Osteocyte (in vitro differentiated cells): ENCODE results near the gene BRIP1. TPM values are rescaled to one million over a fixed set of nuclear protein-coding genes. Genes with fewer than 3 reads are reported as not detected.
"Not testable (repeated sequence)": the region's sequence is repeated elsewhere in the genome, so short reads cannot be mapped to it uniquely, and the experiment has no call there.

Experiments
- DNase-seq: peaks from one replicate; pipeline ENCODE4 v3.0.0; 2021; ENCODE audit warnings: mixed read lengths; ENCODE audit not compliant: unreplicated experiment; ENCODE audit errors: extremely low spot score
- H3K27ac Mint-ChIP-seq: one replicate; pipeline ENCODE4 v1.8.0; 2021; ENCODE audit warnings: mild to moderate bottlenecking, mixed read lengths; ENCODE audit not compliant: unreplicated experiment
- H3K27me3 Mint-ChIP-seq: one replicate; pipeline ENCODE4 v1.8.0; 2021; ENCODE audit warnings: mixed read lengths; ENCODE audit not compliant: unreplicated experiment
- H3K36me3 Mint-ChIP-seq: one replicate; pipeline ENCODE4 v1.8.0; 2021; ENCODE audit warnings: mixed read lengths; ENCODE audit not compliant: unreplicated experiment
- H3K4me1 Mint-ChIP-seq: one replicate; pipeline ENCODE4 v1.8.0; 2021; ENCODE audit warnings: mixed read lengths; ENCODE audit not compliant: unreplicated experiment
- H3K4me3 Mint-ChIP-seq: one replicate; pipeline ENCODE4 v1.8.0; 2021; ENCODE audit warnings: mild to moderate bottlenecking, moderate library complexity, mixed read lengths; ENCODE audit not compliant: unreplicated experiment
- H3K9me3 Mint-ChIP-seq: one replicate; pipeline ENCODE4 v1.8.0; 2021; ENCODE audit warnings: mixed read lengths; ENCODE audit not compliant: unreplicated experiment
- total RNA-seq: library from RNA; stranded (reverse); gene quantifications from 2 replicates; pipeline ENCODE4 v1.2.1, GENCODE V29; 2021
- TF ChIP-seq, protein P1 (sequence below): fragments of 200-600 bp; sonication (generic); IDR thresholded peaks from 2 replicates; pipeline ENCODE4 v1.5.0; 2021; ENCODE audit warnings: antibody characterized with exemption, mild to moderate bottlenecking, moderate library complexity

Gene BRIP1
- total RNA-seq, 1 donor from 2014 or later, result 4.6 TPM

DNA sequence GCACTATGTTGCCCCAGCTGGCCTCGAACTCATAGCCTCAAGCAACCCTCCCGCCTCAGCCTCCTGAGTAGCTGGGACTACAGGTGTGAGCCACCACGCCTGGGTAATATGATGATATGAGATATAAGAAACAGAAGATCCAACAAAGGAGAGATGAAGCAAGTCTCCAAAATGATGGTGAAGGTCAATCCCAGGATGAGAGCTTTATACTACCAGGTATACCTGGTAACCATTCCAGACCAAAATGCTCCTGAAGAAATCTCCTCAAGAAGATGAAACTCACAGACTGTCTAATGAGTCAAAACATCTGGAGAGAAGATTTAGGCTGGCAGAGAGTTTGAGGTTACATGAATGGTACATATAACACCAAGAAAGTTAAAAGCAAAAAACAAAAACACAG lies 39.9 kb upstream of the BRIP1 start:
- H3K36me3 Mint-ChIP-seq, result peaks cover 35% of the 10 kb centered on the region
- no peak overlapping the region for H3K4me3 Mint-ChIP-seq
- no peaks in the 10 kb centered on the region for H3K27me3 Mint-ChIP-seq
- TF ChIP-seq, protein P1, sequence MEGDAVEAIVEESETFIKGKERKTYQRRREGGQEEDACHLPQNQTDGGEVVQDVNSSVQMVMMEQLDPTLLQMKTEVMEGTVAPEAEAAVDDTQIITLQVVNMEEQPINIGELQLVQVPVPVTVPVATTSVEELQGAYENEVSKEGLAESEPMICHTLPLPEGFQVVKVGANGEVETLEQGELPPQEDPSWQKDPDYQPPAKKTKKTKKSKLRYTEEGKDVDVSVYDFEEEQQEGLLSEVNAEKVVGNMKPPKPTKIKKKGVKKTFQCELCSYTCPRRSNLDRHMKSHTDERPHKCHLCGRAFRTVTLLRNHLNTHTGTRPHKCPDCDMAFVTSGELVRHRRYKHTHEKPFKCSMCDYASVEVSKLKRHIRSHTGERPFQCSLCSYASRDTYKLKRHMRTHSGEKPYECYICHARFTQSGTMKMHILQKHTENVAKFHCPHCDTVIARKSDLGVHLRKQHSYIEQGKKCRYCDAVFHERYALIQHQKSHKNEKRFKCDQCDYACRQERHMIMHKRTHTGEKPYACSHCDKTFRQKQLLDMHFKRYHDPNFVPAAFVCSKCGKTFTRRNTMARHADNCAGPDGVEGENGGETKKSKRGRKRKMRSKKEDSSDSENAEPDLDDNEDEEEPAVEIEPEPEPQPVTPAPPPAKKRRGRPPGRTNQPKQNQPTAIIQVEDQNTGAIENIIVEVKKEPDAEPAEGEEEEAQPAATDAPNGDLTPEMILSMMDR, result no peak
- DNase-seq, result no peak
- H3K27ac Mint-ChIP-seq, result no peak overlapping the region
- no peaks in the 10 kb centered on the region for H3K4me1 Mint-ChIP-seq
- no peaks in the 10 kb centered on the region for H3K9me3 Mint-ChIP-seq

DNA sequence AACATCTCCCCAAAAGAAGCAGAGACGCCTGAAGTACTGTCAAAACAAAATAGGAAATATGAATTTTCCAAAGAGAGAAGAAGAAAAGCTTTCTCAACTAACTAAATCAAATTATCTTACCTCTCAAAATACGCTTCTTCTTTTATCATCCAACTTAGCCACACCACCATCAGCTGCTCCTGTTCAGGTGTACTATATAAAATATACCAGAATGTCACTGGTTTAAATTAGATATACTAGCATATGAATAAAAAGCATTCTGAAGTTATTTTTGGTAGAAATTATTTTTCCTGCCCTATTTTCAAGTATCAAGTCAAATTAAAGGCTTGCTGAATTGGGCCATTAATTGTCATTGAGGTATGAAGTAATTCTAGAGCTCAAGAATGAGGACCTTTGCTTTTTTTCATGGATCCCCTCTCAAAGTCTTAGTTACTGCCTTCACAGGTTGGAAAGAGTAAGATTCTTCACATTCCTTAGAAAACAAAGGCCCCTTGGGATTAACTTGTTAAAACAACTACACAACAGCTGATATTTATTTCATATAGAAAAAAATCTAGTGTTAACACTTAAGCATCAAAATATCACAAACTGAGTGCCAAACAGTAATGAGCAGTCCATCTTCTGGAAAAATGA lies 34.3 kb upstream of the BRIP1 start:
- Mint-ChIP-seq H3K4me3 (no peak overlapping the region), H3K36me3 (peaks cover 33% of the 10 kb centered on the region), H3K9me3 (no peaks in the 10 kb centered on the region), H3K4me1 (peaks cover 2% of the 10 kb centered on the region), H3K27ac (no peak overlapping the region), H3K27me3 (no peaks in the 10 kb centered on the region)
- TF ChIP-seq, protein P1, result no peak
- no peak for DNase-seq

DNA sequence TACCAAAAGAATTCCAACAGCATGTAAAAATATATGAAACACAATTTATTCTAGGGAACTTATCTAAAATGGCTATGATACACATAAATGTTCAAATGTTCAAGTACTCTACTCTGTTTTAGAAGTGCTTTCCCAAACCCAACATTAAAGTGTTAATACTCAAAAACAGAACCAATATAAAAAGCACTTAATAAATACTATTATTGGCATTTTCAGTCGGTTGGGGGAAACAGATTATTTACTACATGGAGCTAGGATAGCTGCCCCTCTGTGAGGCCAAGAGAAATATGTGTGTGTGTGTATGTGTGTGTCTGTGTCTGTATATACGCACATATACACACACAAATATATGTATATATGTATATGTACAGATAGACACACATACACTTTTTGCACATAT lies 32.1 kb upstream of the BRIP1 start:
- H3K4me3 Mint-ChIP-seq, result no peak overlapping the region
- DNase-seq, result no peak
- TF ChIP-seq, protein P1, result no peak
- H3K36me3 Mint-ChIP-seq, result peaks cover 28% of the 10 kb centered on the region
- peaks cover 2% of the 10 kb centered on the region for H3K4me1 Mint-ChIP-seq
- no peak overlapping the region for H3K27ac Mint-ChIP-seq
- no peaks in the 10 kb centered on the region for H3K27me3 Mint-ChIP-seq
- H3K9me3 Mint-ChIP-seq, result no peaks in the 10 kb centered on the region

DNA sequence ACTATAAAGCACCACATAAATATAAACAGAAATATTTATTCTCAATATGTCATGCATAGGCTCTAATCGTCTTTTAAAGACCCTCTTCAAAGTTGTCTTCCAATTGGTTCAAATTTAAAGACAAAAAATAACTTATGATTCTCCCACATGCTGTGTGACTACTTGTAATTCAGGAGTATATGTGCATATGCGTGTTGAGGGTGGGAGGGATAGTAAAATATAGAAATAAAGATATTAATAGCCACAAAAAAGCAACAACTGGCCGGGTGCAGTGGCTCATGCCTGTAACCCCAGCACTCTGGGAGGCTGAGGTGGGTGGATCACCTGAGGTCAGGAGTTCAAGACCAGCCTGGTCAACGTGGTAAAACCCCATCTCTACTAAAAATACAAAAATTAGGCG lies 31.0 kb upstream of the BRIP1 start:
- not testable (repeated sequence) for H3K27ac Mint-ChIP-seq, H3K4me3 Mint-ChIP-seq, DNase-seq, H3K4me1 Mint-ChIP-seq, H3K27me3 Mint-ChIP-seq, H3K9me3 Mint-ChIP-seq
- peaks cover 29% of the 10 kb centered on the region for H3K36me3 Mint-ChIP-seq

DNA sequence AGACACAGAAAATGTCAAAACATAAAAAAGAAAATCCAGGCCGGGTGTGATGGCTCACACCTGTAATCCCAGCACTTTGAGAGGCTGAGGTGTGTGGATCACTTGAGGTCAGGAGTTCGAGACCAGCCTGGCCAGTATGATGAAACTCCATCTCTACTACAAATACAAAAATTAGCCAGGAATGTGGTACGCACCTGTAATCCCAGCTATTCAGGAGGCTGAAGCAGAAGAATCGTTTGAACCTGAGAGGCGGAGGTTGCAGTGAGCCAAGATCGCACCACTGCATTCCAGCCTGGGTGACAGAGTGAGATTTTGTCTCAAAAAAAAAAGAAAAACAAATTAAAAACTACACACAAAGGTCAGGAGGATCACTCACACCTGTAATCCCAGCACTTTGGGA lies 24.4 kb upstream of the BRIP1 start:
- H3K4me1 Mint-ChIP-seq, H3K9me3 Mint-ChIP-seq, DNase-seq, H3K27me3 Mint-ChIP-seq, H3K27ac Mint-ChIP-seq, H3K4me3 Mint-ChIP-seq: not testable (repeated sequence)
- H3K36me3 Mint-ChIP-seq, result peaks cover 25% of the 10 kb centered on the region

DNA sequence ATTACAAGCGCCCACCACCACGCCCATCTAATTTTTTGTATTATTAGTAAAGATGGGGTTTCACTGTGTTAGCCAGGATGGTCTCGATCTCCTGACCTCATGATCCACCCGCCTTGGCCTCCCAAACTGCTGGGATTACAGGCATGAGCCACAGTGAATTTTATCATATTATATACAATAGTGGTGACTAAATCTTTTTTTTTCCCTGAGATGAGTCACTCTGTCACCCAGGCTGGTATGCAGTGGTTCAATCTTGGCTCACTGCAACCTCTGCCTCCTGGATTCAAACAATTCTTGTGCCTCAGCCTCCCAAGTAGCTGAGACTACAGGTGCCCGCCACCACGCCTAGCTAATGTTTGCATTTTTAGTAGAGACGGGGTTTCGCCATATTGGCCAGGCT lies 22.5 kb upstream of the BRIP1 start:
- H3K4me1 Mint-ChIP-seq, H3K4me3 Mint-ChIP-seq, DNase-seq, H3K9me3 Mint-ChIP-seq, H3K27me3 Mint-ChIP-seq, H3K27ac Mint-ChIP-seq: not testable (repeated sequence)
- peaks cover 20% of the 10 kb centered on the region for H3K36me3 Mint-ChIP-seq
